CD4-positive, alpha-beta T cell treated with Interleukin-17A for 1 hour (primary cell): Measurements from ENCODE around the gene HOXC4.
A peak's percentile ranks its signal among the peaks of the same experiment; 100 is the strongest.
"Not testable (repeated sequence)": the region's sequence is repeated elsewhere in the genome, so short reads cannot be mapped to it uniquely, and the experiment has no call there.

Source experiments
- DNase-seq: peaks from one replicate; pipeline ENCODE4 v3.0.0-alpha.2; 2020

The HOXC4 gene

DNA sequence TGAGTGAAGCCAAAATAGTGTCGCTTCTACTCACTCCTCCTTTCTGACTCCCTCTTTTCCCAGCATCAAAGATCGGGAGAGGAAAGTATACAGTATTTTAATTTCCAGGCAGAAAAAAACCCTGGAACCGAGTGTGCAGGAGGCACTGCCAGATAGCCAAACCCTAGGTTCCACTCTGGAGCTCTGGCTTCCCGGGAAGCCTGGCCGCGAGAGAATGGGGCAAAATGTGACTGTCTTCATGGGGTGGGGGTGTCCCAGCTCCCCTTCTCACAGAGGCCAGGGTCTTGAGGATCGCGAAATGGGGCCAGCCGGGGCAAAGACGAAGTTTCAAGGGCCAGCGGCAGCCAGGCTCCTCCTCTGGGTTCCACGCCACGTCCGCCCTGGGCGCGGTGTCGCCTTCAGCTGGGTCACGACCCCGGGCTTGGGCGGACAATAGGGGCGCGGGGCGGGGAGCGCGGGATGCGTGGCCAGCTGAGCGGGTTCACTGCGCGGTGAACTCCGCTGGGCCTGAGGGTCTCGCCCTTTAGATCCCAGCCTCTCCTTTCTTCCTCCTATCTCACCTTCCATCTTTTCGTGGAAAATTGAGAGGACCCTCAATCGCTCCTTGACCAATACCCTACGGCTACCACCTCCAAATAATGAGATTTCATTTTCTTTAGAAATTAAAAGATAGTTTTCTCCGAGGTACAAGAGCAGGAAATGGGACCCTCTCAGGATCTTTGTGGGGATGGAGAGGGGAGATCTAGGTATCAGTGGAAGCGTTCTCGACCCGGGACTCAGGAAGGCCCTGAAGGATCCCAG lies 6.7 kb downstream of the HOXC4 start:
- no peak for DNase-seq

DNA sequence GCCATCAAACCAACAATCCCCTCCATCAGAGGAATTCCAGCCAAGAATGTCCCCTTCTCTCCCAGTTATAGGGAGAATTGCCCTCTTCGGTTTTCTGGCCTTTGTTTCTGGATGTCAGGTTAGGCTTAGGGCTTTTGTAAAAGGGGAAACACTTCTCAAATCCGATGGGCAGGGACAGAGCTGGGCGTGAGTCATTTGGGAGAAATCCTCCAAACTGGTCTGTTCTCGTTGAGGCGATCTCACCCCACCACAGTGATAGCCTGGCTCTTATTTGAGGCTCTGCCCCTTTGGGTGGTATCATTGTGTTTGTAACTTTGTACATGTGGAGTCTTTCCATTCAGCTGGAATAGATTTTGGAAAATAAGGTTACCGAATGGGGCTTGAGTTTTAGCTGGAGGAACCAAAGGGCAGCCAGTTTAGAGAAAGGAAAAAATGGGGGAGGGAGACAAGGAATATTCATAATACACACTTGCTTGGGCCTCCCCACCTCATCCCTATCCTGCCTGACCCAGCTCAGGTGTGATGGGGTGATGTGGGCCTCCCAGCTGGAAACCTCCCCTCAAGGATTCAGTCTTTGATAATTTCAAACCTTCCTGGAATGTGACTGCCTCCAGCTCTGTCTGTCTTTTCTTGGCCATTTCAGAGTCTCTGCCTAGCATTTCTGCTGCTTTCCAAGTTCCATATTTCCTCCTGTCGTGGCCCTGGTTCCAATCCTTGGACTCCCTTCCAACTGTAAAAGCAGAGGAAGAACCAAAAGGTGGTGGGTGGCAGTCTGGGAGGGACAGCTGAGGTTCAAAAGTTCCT lies 7.5 kb downstream of the HOXC4 start:
- no peak for DNase-seq

DNA sequence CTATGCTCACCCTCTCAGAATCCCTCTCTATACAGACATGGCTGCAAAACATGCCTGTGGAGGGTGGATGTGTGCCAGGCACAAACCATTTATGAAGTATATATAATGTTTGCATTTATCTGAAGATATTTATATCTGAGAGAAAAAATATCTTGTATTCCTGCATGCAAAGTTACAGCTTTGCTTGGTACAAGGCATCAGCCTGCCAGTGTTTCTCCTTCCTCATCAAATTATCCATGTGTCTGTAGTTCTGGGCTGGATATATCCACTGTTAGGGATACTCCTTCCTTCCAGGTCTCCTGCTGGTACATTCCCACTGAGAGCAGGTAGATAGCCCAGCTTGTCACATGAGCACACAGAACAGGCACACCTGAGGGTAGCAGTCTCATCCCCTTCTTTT lies 12.0 kb downstream of the HOXC4 start:
- no peak for DNase-seq

DNA sequence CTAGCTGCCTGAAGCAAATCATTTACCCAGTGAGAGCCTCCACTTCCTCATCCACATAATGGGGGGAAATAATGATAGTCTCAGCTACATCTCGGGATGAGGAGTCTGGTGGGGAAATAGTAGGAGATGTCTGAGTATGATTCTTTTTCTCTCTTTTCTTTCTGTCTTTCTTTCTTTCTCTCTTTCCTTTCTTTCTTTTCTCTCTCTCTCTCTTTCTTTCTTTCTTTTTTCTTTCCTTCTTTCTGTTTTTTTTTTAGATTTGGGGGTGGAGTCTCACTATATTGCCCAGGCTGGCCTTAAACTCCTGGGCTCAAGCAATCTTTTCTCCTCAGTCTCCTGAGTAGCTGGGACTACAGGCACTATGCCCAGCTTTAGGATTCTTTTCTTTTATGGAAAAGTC lies 12.8 kb downstream of the HOXC4 start:
- no peak for DNase-seq

DNA sequence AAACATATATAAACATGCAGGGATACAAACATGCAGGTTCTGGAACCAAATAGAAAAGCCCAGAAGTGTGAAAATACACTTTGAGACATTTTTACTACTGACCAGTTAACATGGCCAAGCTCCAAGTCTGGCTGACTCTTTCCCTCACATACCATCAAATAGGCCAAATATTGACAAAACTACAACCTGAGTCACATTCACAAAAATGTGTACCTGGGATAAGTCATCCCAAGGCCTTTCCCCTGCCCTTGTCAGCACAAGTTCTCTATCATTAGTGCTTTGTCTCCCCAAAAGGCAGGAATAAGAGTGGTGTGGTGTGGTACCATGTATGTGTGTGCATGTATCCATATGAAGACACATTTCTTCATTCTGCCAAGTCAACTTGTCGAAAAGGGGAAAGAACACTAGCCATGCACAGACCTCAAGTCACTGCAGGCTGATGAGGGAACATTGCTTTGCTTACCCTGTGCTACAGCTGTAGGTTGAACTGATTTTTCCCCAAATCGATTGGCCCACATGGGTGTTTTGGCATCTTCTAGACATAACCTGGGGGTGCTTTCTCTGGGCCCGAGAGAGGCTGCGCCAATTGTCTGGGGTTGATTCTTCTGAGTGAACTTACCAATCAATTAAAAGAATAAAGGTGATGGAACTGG lies 14.9 kb downstream of the HOXC4 start:
- no peak for DNase-seq

DNA sequence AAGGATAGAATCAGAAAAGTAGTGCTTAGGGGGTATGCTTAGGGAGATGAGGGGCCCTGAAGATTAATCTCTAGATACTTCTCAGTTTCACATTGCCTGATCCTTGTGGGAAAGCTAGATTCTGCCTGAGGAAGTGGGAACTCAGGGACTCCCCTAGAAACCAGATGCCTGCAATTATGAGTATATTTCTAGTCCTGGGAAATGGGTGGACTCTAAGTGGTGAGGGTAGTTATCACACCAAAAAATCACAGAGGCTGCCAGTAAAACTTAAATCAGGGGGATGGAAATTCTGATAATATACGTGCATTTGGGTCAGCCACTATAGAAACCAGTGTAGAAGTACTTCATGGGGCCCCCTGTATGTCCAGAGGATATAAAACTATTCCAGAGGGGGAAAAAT lies 18.3 kb downstream of the HOXC4 start:
- DNase-seq = no peak

DNA sequence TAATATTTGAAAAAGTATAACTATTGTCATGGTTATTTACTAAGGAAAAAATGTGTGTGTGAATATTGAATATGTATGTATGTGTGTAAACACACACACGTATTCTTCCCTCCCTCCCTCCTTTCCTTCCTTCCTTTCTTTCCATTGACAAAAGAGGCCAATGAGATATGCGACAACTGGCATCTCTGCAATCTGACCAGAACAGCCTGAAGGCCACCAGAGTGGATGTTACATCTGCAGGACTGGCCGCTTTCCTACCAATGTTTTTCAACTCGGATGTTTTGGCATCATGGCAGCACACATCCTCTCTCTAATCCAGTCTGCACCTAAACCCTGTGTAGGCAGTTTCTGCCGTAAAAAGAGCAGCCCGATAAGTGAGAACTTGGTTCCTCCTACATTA lies 20.7 kb downstream of the HOXC4 start:
- no peak for DNase-seq

DNA sequence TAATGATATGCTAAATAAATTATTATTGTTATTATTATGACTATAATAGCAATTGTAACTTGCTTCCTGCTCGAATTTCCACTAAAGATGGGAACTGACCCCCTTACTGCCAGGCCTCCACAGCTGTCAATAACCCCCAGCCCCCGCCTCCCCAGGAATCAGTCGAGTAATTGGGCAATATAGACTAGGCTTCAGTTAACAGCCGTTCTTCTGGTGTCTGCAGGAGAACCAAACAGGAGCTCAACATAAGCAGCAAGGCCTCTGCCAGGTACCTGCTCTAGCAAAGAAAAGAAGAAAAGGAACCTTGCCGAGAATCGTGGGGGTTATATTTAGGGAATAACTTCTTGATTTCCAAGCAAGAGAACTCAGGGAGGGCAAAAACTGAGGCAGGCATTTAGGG lies 21.8 kb downstream of the HOXC4 start:
- DNase-seq = no peak

DNA sequence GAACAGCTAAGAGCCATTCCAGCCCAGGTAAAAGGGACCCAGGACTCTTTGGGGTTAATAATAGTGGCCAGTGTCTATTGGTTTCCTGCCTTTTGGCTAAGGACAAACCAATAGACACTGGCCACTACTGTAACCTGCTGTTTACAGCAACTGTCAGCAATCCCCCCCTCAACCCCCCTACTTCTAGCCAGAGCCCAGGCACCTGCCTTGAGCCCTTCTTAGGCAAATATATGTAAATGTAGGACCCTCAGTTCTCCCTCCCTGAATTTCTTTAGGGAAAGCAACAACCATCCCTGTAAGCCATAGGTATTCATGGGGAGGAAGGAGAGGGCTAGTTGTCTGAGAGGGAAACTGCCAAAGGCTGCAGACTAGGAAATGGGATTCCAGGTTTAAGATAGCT lies 22.3 kb downstream of the HOXC4 start:
- DNase-seq = no peak

DNA sequence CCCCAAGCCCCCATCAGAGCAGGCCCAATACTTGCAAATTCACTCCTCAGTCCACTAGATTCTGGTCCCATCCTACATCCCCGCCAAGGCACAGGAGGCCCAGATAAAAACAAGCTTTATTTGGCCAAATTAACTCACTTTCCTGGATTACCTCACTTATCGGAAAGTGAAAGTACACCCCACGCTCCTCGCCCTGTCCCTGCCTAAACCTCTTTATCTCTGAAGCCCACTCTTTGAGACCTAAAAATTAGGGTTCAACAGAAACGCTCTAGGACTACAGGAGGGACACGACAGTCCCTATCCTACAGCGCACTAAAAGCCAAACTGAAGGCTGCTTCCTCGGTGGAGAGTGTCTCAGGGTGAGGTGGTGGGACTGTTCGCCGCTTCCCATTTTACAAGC lies 24.2 kb downstream of the HOXC4 start:
- not testable (repeated sequence) for DNase-seq

DNA sequence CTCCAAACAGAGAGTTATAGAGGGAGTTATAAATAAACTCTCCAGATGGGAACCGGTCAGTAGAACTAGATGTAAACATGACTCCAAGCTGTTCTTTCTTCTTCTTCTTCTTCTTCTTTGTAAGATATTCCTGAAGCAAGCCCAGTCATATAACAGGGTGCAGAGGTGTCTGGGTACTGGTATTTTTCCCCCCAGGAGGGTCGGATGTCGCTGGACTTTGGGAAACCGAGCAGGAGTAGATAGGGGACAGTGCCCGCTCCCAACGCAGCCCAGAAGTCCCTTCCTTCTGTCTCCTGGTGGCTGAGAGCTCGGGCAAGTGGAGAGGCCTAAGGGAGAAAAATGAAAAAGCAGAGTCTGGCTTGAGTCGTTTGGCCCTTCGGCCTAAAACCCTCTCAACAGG lies 25.5 kb downstream of the HOXC4 start:
- not testable (repeated sequence) for DNase-seq

DNA sequence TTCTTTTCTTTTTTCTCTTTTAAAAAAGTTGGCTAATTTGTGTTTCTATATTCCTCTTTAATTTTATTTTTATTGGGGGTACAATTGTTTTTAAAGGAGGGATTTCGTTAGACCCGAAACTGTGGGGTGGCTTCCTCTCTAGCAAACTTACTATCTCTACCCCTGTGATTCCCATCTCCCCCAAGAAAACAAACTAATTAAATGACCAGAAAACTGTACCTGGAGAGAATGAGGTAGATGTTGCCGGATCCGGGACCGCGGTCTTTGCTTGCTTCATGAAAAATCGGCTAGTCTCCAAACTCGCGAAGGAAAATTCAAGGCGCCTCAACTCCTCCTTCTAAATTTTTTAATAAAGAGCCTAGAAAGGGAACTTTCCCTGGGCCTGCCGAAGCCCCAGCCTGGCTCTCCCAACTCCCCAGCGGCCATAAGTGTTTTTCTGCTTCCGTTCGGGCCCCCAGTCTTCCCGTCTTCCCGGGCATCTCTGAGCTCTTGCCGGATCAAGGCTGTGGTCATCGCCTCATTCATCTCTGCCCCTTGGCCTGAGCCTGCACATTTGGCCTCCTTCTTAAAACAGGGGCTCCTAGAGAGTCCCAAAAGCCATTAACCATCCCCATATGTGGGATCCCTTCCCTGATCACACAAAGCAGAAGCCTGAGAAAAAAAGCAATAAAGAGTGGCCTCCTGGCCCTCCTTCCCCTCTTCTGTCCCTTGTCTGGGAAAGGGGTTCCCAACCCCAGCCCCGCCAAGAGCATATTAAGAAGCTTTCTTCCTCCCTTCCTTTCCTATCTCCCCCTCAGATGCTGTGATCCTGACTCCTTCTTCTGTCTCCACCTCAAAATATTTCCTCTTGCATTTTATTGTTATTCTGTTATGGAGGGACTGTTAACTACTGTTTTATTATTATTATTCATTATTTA lies 26.6 kb downstream of the HOXC4 start:
- DNase-seq = not testable (repeated sequence)

DNA sequence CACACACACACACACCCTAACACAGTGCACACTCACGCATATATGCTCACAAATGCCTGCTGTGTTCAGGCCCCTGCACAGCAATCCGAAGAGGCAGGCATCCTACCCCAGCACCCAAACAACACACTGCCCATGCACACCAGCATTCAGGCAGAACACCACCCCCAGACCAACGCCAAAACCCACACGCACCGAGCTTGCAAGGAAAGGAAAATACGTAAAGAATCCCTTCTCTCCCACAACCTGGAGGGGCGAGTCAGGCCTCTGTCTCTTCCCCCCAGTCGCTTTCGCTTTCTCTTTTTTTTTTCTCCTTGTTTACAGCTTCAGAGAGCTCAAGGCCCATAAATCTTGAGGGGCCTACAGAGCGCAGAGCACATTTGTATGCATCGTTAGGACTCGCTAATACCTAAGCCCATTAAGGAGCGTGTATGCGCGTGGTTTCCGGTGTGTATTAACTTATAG lies 27.4 kb downstream of the HOXC4 start:
- peak; percentile 44 for DNase-seq

DNA sequence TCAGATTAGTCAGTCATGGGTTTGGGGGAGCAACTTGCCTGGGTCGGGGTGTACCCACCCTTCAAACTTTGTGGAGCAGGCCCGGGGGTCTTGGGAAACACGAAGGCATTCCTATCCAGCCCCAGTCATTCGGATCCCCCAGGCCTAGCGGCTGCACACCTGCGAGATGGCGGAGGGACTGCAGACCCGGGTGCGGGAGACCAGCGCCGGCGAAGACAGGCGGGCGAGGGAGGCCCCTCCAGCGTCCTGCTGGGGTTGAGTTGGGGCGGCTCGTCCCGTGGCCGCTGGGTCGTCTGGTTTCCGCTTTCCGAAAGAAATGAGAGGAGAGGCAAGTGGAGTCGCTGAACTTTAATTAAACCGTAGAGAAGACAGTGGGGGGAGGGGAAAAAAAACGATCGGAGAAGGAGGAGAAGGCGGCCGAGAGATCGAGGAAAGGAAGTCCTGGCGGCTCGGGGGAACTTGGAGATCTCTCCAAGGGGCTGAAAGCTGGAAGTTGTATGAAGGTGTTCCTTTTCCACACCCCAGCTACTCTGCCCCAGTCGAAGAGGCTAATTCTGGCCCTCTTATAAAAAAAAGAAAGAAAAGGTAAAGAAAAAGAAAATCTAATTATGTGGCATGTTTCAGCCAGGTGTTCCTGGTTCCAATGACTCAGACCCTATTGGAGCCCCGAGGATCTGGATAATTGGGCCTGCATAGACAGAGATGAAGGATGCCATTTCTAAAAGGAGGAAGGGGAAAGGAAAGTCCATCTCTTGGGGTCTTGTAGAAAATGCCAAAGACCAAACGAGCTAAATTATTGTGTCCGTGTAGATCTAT lies 28.2 kb downstream of the HOXC4 start:
- DNase-seq = peak; percentile 33

DNA sequence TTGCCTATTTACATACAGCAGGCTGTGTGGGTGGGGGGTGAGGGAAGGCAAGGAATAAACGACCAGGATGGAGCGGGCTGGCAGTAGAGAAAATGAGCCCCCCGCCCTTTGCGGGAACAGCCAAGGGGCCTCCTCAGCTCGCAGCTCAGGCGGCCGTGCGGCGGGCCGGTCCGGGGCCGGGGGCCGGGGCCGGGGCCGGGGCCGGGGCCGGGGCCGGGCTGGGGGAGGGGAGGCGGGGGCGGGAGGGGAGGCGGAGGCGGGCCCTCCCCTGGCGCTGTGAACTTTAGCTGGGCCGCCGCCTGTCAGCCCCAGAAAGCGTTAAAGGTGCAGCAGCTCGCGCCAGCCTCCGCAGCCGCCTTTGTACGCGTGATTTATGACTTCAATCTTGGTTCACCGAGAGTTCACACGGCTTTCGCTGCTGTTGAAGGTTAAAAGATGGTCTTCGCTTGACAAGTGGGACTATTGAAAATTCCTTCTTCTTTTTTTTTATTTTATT lies 28.8 kb downstream of the HOXC4 start:
- DNase-seq = peak; percentile 54

DNA sequence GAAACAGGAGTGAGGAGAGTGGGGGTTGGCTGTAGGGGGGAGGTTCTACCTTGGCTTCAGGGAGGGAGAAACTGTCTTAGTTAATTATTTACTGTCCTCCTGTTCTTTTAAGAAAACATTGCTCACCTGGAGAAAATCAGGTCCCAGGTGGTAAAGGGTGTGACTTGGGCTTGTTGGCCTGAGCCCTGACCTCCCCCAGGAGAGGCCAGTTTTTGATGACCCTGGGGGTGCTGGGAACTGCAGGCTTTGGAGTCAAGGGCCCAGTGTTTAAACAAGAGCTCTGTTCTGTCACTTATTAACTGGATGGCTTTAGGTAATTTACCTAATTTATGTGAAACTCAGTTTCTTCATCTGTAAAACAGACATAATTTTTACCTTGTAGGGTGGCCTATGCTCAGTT lies 34.4 kb downstream of the HOXC4 start:
- not testable (repeated sequence) for DNase-seq

DNA sequence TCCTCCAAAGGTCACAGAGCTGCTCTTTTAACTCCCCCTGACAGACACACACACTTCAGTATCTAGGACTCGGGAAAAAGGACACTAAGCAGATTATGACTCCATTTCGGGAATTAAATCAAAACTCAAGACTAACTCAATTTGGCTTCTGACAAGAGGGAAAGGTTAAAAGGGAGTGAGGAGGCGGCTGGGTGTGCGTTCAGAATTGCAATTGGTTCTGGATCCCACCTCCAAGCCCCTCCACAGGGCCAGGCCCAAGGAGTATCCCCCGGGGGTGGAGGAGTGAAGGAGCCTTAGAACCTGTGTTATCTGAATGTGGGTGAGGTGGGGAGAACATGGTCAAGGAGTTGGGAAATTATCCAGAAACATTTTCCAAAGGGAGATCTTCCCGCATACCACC lies 35.8 kb downstream of the HOXC4 start:
- DNase-seq = not testable (repeated sequence)

DNA sequence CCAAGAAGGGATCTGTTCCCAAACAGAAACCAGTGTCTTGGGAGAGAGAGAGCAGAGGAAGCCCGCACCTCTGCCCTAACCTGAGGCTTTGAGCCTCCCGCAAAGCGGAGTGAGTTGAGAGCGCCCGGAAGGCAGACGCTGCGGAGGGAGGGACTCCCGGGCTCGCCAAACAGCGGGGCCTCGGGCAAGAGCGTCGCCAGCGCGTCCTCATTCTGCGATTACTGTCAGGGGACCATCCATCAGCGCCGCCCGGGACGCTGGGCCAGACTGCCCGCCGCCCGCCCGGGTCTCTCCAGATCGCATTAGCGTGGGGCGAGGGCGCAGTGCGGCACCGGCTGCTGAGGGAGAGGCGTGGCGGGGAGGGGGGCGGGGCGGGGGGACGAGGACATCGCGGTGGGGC lies 36.7 kb downstream of the HOXC4 start:
- not testable (repeated sequence) for DNase-seq

DNA sequence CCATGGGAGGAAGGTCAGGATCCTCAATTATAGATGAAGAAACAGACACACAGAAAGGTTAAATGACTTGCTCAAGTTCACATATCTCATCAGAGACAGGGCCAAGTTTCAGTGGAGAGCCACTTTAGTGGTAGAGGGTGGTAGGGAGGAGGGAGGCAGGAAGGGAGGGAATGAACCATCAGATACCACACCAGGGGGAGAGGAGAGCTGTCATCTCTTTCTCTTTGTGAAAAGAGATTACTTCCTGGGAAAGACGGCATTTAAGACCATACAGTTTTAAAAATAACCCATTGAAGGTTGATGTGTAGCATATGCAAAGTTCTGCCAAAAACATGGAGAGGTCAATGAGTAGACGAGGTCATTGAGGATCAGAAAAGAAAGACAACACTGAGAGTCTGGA lies 39.3 kb downstream of the HOXC4 start:
- DNase-seq = not testable (repeated sequence)

DNA sequence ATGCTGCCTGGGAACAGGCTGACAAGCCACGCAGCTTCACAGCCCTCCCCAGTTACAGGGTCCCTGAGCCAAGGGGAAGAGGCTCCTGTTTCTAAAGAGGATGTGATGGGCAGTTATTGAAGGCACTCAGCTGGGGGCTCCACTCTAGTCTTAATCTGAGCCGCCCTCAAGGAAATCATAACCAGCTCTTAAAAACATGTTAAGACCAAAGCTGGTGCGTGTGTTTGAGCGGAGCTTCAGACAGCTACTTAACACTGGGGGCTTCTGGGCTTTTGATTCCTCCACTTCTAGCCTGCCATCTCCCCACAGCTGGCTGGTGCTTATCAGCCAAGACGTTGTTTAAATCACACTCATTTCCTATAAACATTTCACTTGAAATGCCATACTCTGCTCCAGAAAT lies 42.3 kb downstream of the HOXC4 start:
- not testable (repeated sequence) for DNase-seq

DNA sequence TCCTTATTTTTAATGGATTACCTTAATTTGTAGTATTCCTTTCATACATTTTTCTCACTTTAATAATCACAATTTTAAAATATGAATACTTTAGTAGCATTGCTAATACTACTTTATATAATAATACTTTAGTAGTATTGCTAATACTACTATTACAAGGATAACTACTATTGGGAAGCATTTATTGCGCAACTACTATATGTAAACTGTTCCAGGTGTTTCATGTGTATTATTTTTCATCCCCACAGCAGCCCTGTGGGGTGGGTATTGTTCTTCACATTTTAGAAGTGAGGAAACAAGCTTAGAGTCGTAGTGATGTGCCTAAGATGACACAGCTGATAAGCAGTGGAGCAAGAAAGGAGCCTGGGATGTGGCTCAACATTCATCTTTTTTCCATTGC lies 45.0 kb downstream of the HOXC4 start:
- DNase-seq = not testable (repeated sequence)
